Activated CD8-positive, alpha-beta memory T cell treated with anti-CD3 and anti-CD28 coated beads, Interleukin-2, amount 50 U/mL, for 4 hours (primary cell): ENCODE data around the gene PDE4D.

Experiments
- DNase-seq: peaks from one replicate; pipeline ENCODE4 v3.0.0-alpha.2; 2020

Gene PDE4D

GRCh38 chr5:59838067-59838466 lies 55.5 kb downstream of the PDE4D start:
- no peak for DNase-seq

DNA sequence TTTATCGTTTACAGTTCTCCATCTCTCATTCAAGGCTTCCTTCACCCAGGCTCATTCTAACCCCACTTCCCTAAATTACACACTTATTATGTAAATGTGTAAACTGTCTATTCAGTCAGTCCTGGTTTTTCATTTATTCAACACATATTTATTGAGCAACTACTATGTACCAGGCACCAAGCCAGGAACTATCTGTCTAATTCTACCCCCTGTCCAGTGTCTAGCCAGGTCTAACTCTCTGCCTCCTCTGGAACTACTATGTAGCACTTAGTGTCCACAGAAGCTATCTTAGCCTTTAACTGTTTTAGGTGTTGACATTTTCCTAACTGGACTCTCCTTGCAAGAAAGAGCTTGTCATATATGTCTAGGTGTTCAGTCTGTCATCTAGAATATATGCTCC lies 56.5 kb downstream of the PDE4D start:
- DNase-seq: no peak

- no peak for DNase-seq
These were observed 57.7 kb downstream of the PDE4D start for GRCh38 chr5:59835800-59836199.

DNA sequence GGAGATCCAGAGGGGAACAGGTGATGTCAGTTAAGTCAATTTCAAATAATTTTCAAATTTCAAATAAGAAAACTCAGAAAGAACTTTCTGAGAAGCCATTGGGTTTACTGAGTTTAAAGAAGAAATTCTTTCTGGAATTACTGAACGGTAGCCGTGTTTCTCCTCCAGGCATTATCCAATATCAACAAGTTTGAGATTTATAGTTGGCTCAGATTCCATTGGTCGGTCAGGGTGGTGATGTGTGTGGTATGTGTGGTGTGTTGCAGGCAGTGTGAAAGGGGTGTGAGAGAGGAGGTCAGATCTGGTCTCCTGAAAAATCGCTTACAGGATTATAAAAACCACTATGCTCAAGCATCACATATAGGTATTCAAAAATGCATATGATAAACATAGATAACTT lies 60.1 kb downstream of the PDE4D start:
- no peak for DNase-seq

DNA sequence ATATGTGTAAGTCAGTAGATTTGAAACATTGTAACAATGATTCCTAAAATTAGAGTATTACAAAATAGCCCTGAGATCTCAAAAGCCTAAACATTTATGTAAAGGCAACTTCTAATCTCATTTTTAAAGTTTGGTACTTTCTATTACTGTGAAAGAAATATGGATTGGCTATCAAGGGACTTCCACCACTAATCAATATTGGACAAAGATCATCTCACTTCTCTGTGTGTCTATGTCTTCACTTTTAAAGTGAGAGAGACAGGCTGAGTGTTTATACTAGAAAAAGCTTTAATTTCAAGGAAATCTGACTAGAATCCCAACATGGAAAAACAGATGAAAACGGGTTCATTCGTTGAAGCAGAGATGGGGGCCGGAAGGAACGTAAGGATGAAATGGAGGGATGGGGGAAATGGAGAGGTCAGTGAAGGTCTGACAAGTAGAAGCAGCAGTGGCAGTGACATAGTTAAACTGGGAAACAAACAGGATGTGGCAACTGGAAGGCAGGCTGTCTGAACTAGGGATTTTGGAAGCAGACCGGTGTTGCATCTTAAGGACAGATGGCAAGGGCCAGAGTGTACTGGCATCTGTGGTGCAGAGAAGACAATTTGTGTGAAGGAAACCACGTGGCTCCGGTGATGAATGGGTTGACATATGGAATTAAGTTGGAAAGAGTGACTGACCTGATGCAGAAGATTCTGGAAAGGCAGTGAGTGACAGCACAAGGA lies 60.8 kb downstream of the PDE4D start:
- no peak for DNase-seq

DNA sequence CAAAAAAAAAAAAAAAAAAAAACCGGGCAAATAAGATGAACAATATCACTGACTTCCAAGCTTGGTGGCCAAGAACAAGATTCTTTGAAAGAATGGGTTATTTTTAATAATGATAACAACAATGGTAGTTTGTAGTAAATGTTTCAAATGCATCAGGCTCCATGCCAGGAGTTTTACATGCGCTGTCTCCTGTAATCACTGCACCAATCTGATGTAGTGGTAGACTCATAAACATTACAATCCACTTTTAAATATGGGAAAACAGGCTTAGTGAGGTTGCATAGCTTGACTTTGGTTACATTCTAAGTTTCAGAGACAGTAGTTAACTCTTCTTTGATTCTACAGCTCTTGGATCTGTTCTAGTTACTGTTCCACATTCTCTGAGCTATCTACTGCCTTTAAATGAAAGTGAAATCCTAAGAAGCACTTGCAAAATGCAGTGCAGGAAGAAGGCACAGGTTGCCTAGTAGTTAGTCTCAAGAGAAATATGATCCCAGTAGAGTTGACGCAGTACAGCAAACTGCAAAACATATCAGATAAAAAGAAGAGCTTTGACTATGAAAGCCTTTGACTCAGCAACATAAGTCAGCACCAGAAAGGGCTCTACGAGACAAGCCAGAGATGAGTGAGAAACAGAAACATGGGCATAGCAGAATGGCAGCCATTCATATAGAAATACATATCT lies 62.1 kb downstream of the PDE4D start:
- no peak for DNase-seq

GRCh38 chr5:59830536-59831200 lies 62.9 kb downstream of the PDE4D start:
- DNase-seq: no peak

- DNase-seq: no peak
These were observed 63.6 kb downstream of the PDE4D start for GRCh38 chr5:59829922-59830321.

DNA sequence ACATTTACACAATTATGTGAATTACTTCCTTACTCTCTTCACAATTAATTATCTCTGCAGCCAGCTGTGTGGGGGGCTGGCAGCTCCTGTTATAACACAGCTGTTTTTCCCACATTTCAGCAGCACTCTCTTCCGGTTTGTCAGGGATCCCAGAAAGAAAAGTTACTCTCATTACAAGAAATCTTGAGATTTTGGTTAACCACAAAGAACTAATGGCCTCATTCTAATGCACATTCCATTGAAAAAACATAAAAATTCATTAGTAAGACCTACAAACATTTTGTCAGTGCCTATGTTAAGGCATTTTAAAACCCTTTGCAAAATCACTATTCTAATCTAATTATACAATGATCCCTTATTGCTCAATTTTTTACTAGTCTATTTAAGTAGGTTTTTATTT lies 64.1 kb downstream of the PDE4D start:
- no peak for DNase-seq

GRCh38 chr5:59828623-59829022 lies 64.9 kb downstream of the PDE4D start:
- no peak for DNase-seq

GRCh38 chr5:59826996-59827395 lies 66.5 kb downstream of the PDE4D start:
- no peak for DNase-seq

- no peak for DNase-seq
These were observed 70.1 kb downstream of the PDE4D start for GRCh38 chr5:59823420-59823819.

- no peak for DNase-seq
These were observed 73.7 kb downstream of the PDE4D start for GRCh38 chr5:59819806-59820205.

GRCh38 chr5:59817536-59817935 lies 76.0 kb downstream of the PDE4D start:
- no peak for DNase-seq

DNA sequence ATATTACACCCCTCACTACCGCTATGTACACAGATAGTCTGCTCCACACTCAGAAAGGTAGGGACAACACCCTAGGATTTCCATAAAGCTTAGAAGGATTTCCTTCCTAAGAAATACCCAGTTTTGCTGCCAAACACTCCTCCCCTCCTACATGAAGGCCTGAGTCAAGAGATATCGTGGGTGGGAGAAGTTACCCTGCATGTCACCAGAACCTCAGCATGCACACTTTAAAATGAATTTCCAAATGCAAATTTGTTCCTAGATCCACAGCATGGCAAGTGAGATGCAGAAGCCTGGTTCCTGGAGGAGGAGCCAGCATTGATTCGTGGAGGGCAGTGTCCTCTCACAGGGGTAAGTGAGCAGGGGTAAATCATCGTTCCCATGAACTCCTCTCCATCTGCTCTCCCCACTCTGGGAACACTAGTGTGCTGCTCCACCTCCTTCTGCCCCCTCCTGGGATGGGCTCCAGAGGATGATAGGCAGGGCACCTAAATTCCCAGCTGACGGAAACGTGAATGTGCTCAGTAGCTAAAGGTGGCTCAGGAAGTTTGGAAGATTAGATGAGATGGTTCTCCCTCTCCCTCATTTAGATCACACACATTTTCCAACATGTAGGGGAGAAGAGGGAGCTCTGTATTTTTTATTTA lies 76.7 kb downstream of the PDE4D start:
- DNase-seq: no peak

DNA sequence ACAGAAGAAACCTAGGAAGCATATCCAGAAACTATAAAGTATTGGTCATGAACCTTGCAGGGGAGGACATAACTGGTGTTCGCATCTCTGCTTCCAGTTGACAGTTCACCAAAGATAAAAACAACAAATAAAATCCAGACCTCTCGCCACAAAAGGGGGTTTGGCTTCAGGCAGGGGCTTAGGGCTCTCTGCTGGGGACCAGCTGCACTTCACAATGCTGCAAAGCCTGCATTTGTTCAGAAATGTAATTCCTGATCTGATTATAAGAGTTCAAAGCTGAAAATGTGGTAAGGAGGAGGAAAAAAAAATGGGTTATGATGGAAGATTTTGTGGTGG lies 79.0 kb downstream of the PDE4D start:
- no peak for DNase-seq

- no peak for DNase-seq
These were observed 79.6 kb downstream of the PDE4D start for GRCh38 chr5:59813761-59814536.

- DNase-seq: peak; percentile 59
These were observed 83.5 kb downstream of the PDE4D start for GRCh38 chr5:59810041-59810440.

GRCh38 chr5:59807806-59808205 lies 85.7 kb downstream of the PDE4D start:
- DNase-seq: no peak

DNA sequence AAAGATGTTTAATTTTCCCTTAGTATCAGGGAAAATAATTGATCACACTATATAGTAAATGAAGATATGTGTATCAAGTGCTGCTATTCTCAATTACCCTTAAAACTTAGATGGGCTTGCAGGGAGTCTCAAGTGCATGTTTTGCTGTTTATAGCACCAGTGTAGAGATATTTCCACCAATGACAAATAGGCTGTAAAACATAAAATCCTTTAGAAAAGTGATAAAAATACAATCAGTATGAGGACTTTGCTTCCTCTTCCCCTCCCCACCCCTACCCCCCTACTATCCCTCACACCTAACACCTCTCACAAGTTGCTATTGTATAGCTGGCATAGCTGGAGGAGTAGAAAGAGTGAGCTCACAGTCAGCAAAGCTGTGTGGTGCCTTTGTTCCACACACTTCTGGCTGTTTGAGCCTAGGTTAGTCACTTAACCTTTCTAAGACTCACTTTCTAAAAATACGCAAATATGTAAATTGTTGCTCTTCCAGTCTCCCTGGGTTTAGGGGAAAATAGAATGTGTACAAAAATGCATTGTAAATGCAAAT lies 93.1 kb downstream of the PDE4D start:
- DNase-seq: no peak

- DNase-seq: no peak
These were observed 93.7 kb downstream of the PDE4D start for GRCh38 chr5:59799668-59800346.
